HepG2 (cell line): ENCODE measurements around the gene DBNDD2. TPM values are rescaled to one million over a fixed set of nuclear protein-coding genes. Genes with fewer than 3 reads are reported as not detected.
A peak's percentile ranks its signal among the peaks of the same experiment; 100 is the strongest.

ENCODE experiments used
- ATAD3A ChIP-seq: sonication (generic); formaldehyde crosslinking; IDR thresholded peaks from 2 replicates; pipeline ENCODE4 v1.4.0; 2020; ENCODE audit warnings: missing genetic modification reagents
- ATRX ChIP-seq: sonication (generic); formaldehyde crosslinking; IDR thresholded peaks from 2 replicates; pipeline ENCODE4 v1.4.0; 2020; ENCODE audit warnings: missing genetic modification reagents, borderline replicate concordance
- FOXM1 ChIP-seq: sonication (generic); formaldehyde crosslinking; IDR thresholded peaks from 2 replicates; pipeline ENCODE4 v1.5.0; 2020; ENCODE audit warnings: missing genetic modification reagents
- GLI4 ChIP-seq: sonication (generic); formaldehyde crosslinking; IDR thresholded peaks from 2 replicates; pipeline ENCODE4 v1.5.1; 2020; ENCODE audit warnings: missing genetic modification reagents, mild to moderate bottlenecking, moderate library complexity, borderline replicate concordance
- HOXA5 ChIP-seq: sonication (generic); formaldehyde crosslinking; IDR thresholded peaks from 2 replicates; pipeline ENCODE4 v1.4.0; 2020; ENCODE audit warnings: missing genetic modification reagents
- IRF2 ChIP-seq: IDR thresholded peaks from 2 replicates; pipeline ENCODE4 v1.6.1; 2018; ENCODE audit warnings: missing genetic modification reagents, missing compliant biosample characterization
- MAFG ChIP-seq: sonication (generic); formaldehyde crosslinking; IDR thresholded peaks from 2 replicates; pipeline ENCODE4 v1.5.1; 2020; ENCODE audit warnings: mild to moderate bottlenecking, missing genetic modification reagents
- NFE2L2 ChIP-seq: fragments of 150-350 bp; IDR thresholded peaks from 2 replicates; pipeline ENCODE4 v1.6.1; 2014; ENCODE audit warnings: low read length
- NFKB2 ChIP-seq: sonication (generic); formaldehyde crosslinking; IDR thresholded peaks from 2 replicates; pipeline ENCODE4 v1.4.0; 2020; ENCODE audit warnings: missing genetic modification reagents, borderline replicate concordance
- SMYD3 ChIP-seq: sonication (generic); formaldehyde crosslinking; IDR thresholded peaks from 2 replicates; pipeline ENCODE4 v1.8.1; 2023; ENCODE audit warnings: mild to moderate bottlenecking, missing genetic modification reagents
- SSRP1 ChIP-seq: IDR thresholded peaks from 2 replicates; pipeline ENCODE4 v1.6.1; 2016; ENCODE audit warnings: control low read depth
- TAF15 ChIP-seq: fragments of 200-400 bp; formaldehyde crosslinking; IDR thresholded peaks from one replicate; pipeline ENCODE4 v1.6.1; 2018; ENCODE audit warnings: mild to moderate bottlenecking, low read depth, low read length; ENCODE audit not compliant: poor library complexity, severe bottlenecking
- ZMYM3 ChIP-seq: sonication (generic); formaldehyde crosslinking; IDR thresholded peaks from 2 replicates; pipeline ENCODE4 v1.5.1; 2020; ENCODE audit warnings: mild to moderate bottlenecking, missing genetic modification reagents
- ZNF292 ChIP-seq: sonication (generic); formaldehyde crosslinking; IDR thresholded peaks from 2 replicates; pipeline ENCODE4 v1.8.1; 2022; ENCODE audit warnings: mild to moderate bottlenecking, low read depth, missing genetic modification reagents, borderline replicate concordance
- polyA plus RNA-seq, 8 experiments: library from polyadenylated mRNA; depleted of rRNA in 3 of 8; stranded (reverse) in 7 of 8; unstranded in 1 of 8; fragments of >200 nt; fragmentation: Illumina TruSeq in 4 of 8; extraction: Trizol in 4 of 8; gene quantifications; 2 replicates each; pipeline versions ENCODE4 v1.2.1 to v1.2.3, GENCODE V29; 2011 to 2016; ENCODE audit warnings: low read depth in 4 of 8, missing spikeins in 1 of 8, mixed read lengths in 1 of 8; ENCODE audit not compliant: insufficient read depth in 1 of 8
- total RNA-seq, 5 experiments: library from RNA; depleted of rRNA; stranded (reverse); fragments of >200 nt; fragmentation: Illumina TruSeq; extraction: Trizol; gene quantifications; 2 replicates each; pipeline ENCODE4 v1.2.3, GENCODE V29; 2016; ENCODE audit warnings: low read depth in 1 of 5
- TF ChIP-seq, protein P1 (sequence below): sonication (generic); formaldehyde crosslinking; IDR thresholded peaks from 2 replicates; pipeline ENCODE4 v1.8.1; 2023; ENCODE audit warnings: missing genetic modification reagents, mild to moderate bottlenecking, borderline replicate concordance
- TF ChIP-seq, protein P2 (sequence below): sonication (generic); formaldehyde crosslinking; IDR thresholded peaks from 2 replicates; pipeline ENCODE4 v1.4.0; 2020; ENCODE audit warnings: missing genetic modification reagents, low read depth, mild to moderate bottlenecking, borderline replicate concordance
- TF ChIP-seq, protein P3 (sequence below): sonication (generic); formaldehyde crosslinking; IDR thresholded peaks from 2 replicates; pipeline ENCODE4 v1.4.0; 2020; ENCODE audit warnings: missing genetic modification reagents
- TF ChIP-seq, protein P4 (sequence below): sonication (generic); formaldehyde crosslinking; IDR thresholded peaks from 2 replicates; pipeline ENCODE4 v1.4.0; 2020; ENCODE audit warnings: missing genetic modification reagents
- TF ChIP-seq, protein P5 (sequence below): sonication (generic); formaldehyde crosslinking; IDR thresholded peaks from 2 replicates; pipeline ENCODE4 v1.4.0; 2020; ENCODE audit warnings: mild to moderate bottlenecking, low read depth, missing genetic modification reagents
- TF ChIP-seq, protein P6 (sequence below): sonication (generic); formaldehyde crosslinking; IDR thresholded peaks from 2 replicates; pipeline ENCODE4 v1.4.0; 2020; ENCODE audit warnings: mild to moderate bottlenecking, missing genetic modification reagents

DBNDD2 gene
- total and polyA plus RNA-seq, 2 of the 13 experiments (the other 11 are each of a cell fraction or from before 2014, with no cell fraction given): 16.7 to 47.6 TPM

DNA sequence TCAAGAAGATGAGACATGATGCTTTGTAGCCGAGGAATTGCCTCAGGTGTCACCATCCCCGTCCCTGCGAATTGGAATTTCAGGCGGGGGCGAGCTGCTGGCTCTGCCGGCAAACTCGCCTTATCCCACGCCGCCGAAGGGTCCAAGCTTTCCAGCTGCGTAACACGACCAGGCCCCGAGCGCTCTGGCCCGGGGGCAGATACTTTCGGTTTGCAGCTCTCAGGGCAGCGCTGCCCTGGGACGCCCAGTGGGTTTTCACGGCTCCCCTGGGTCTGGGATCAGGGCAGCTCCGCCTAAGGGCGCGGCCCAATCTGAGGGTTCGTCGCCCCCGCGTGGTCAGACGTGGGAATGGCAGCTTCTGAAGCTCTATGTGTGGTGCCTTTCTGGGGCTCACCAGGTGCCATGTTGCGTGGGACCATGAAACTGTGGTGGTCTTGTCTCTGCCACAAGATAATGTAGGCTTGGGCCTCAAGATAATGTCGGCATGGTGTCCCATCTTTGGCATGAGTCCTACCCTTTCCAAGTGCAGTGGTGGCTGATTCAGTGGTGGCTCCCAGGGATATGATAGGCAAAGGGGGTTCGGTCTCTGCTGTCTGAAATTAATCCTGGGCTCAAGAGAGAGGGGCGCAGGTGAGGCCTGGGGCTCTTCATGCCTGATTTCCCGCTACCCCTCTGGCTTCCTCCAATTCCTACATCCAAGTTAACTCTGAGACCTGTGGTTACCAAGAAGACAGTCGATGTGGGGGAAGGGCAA, 28.8 kb downstream of the DBNDD2 start (continued):
- TF ChIP-seq ZMYM3 (CRISPR knock-in tag) (peak; percentile 51; the same call in 1 of the 2 replicates), NFE2L2 (no peak), HOXA5 (CRISPR knock-in tag) (peak; percentile 77), NFKB2 (CRISPR knock-in tag) (peak; percentile 80; the same call in 1 of the 2 replicates), IRF2 (CRISPR knock-in tag) (peak; percentile 95), ZNF292 (CRISPR knock-in tag) (no peak), TAF15 (no peak), SMYD3 (CRISPR knock-in tag) (peak; percentile 60; the same call in 1 of the 2 replicates), ATRX (CRISPR knock-in tag) (no peak), SSRP1 (CRISPR knock-in tag) (peak; percentile 53; the same call in 1 of the 2 replicates), MAFG (CRISPR knock-in tag) (no peak), FOXM1 (CRISPR knock-in tag) (no peak), ATAD3A (CRISPR knock-in tag) (no peak), GLI4 (CRISPR knock-in tag) (peak; percentile 64; the same call in 1 of the 2 replicates)
- TF ChIP-seq, protein P1, sequence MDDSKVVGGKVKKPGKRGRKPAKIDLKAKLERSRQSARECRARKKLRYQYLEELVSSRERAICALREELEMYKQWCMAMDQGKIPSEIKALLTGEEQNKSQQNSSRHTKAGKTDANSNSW (CRISPR knock-in tag): 0 out of 2 replicates have a peak, but pooled peaks have one; percentile 70
- TF ChIP-seq, protein P2, sequence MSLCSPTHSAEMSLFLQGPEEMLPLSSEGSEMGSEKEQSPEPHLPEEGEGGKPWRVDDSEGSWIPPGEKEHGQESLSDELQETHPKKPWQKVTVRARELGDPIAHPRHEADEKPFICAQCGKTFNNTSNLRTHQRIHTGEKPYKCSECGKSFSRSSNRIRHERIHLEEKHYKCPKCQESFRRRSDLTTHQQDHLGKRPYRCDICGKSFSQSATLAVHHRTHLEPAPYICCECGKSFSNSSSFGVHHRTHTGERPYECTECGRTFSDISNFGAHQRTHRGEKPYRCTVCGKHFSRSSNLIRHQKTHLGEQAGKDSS (CRISPR knock-in tag): peak; percentile 70; the same call in 1 of the 2 replicates
- TF ChIP-seq, protein P3, sequence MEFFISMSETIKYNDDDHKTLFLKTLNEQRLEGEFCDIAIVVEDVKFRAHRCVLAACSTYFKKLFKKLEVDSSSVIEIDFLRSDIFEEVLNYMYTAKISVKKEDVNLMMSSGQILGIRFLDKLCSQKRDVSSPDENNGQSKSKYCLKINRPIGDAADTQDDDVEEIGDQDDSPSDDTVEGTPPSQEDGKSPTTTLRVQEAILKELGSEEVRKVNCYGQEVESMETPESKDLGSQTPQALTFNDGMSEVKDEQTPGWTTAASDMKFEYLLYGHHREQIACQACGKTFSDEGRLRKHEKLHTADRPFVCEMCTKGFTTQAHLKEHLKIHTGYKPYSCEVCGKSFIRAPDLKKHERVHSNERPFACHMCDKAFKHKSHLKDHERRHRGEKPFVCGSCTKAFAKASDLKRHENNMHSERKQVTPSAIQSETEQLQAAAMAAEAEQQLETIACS (CRISPR knock-in tag): no peak
- TF ChIP-seq, protein P4, sequence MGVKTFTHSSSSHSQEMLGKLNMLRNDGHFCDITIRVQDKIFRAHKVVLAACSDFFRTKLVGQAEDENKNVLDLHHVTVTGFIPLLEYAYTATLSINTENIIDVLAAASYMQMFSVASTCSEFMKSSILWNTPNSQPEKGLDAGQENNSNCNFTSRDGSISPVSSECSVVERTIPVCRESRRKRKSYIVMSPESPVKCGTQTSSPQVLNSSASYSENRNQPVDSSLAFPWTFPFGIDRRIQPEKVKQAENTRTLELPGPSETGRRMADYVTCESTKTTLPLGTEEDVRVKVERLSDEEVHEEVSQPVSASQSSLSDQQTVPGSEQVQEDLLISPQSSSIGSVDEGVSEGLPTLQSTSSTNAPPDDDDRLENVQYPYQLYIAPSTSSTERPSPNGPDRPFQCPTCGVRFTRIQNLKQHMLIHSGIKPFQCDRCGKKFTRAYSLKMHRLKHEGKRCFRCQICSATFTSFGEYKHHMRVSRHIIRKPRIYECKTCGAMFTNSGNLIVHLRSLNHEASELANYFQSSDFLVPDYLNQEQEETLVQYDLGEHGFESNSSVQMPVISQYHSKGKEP: peak; percentile 82; the same call in 1 of the 2 replicates
- TF ChIP-seq, protein P5, sequence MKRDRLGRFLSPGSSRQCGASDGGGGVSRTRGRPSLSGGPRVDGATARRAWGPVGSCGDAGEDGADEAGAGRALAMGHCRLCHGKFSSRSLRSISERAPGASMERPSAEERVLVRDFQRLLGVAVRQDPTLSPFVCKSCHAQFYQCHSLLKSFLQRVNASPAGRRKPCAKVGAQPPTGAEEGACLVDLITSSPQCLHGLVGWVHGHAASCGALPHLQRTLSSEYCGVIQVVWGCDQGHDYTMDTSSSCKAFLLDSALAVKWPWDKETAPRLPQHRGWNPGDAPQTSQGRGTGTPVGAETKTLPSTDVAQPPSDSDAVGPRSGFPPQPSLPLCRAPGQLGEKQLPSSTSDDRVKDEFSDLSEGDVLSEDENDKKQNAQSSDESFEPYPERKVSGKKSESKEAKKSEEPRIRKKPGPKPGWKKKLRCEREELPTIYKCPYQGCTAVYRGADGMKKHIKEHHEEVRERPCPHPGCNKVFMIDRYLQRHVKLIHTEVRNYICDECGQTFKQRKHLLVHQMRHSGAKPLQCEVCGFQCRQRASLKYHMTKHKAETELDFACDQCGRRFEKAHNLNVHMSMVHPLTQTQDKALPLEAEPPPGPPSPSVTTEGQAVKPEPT (CRISPR knock-in tag): peak; percentile 88
- TF ChIP-seq, protein P6, sequence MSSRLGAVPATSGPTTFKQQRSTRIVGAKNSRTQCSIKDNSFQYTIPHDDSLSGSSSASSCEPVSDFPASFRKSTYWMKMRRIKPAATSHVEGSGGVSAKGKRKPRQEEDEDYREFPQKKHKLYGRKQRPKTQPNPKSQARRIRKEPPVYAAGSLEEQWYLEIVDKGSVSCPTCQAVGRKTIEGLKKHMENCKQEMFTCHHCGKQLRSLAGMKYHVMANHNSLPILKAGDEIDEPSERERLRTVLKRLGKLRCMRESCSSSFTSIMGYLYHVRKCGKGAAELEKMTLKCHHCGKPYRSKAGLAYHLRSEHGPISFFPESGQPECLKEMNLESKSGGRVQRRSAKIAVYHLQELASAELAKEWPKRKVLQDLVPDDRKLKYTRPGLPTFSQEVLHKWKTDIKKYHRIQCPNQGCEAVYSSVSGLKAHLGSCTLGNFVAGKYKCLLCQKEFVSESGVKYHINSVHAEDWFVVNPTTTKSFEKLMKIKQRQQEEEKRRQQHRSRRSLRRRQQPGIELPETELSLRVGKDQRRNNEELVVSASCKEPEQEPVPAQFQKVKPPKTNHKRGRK (CRISPR knock-in tag): no peak
